NCI-H82 treated with DMSO at 0.1 percent for 48 hours (cell line): ENCODE results near the gene CRIM1.
A peak's percentile ranks its signal among the peaks of the same experiment; 100 is the strongest.
"Not testable (repeated sequence)": the region's sequence is repeated elsewhere in the genome, so short reads cannot be mapped to it uniquely, and the experiment has no call there.

Experiments used
- DNase-seq: peaks from one replicate; lab custom pipeline; 2025; ENCODE audit not compliant: unreplicated experiment; lab: John Stamatoyannopoulos, UW

Gene CRIM1

GRCh38 chr2:36351291-36351690, 4.3 kb upstream of the CRIM1 start:
- no peak for DNase-seq

- DNase-seq, result peak; percentile 45
These were observed 3.7 kb upstream of the CRIM1 start for GRCh38 chr2:36351736-36352349.

GRCh38 chr2:36352701-36353100, 2.9 kb upstream of the CRIM1 start:
- no peak for DNase-seq

- no peak for DNase-seq
These were observed 797 bp upstream of the CRIM1 start for GRCh38 chr2:36354811-36355150.

GRCh38 chr2:36355890-36356297, 316 bp downstream of the CRIM1 start:
- no peak for DNase-seq

GRCh38 chr2:36356298-36356989, 866 bp downstream of the CRIM1 start:
- DNase-seq, result no peak

GRCh38 chr2:36356990-36357846, 1.6 kb downstream of the CRIM1 start:
- DNase-seq, result peak; percentile 62

- peak; percentile 62 for DNase-seq
These were observed 2.5 kb downstream of the CRIM1 start for GRCh38 chr2:36357847-36358659.

GRCh38 chr2:36359067-36359466, 3.5 kb downstream of the CRIM1 start:
- no peak for DNase-seq

- no peak for DNase-seq
These were observed 4.5 kb downstream of the CRIM1 start for GRCh38 chr2:36360063-36360462.

- no peak for DNase-seq
These were observed 5.3 kb downstream of the CRIM1 start for GRCh38 chr2:36360834-36361233.

- DNase-seq, result no peak
These were observed 5.8 kb downstream of the CRIM1 start for GRCh38 chr2:36361396-36361795.

- no peak for DNase-seq
These were observed 6.7 kb downstream of the CRIM1 start for GRCh38 chr2:36362291-36362690.

- DNase-seq, result not testable (repeated sequence)
These were observed 7.5 kb downstream of the CRIM1 start for GRCh38 chr2:36363085-36363484.

GRCh38 chr2:36366491-36367120, 11.0 kb downstream of the CRIM1 start:
- DNase-seq, result no peak

- DNase-seq, result no peak
These were observed 11.9 kb downstream of the CRIM1 start for GRCh38 chr2:36367486-36367885.

GRCh38 chr2:36367895-36368353, 12.3 kb downstream of the CRIM1 start:
- DNase-seq, result no peak

GRCh38 chr2:36368438-36368837, 12.9 kb downstream of the CRIM1 start:
- DNase-seq, result no peak

GRCh38 chr2:36369163-36369562, 13.6 kb downstream of the CRIM1 start:
- no peak for DNase-seq

GRCh38 chr2:36369716-36370115, 14.1 kb downstream of the CRIM1 start:
- DNase-seq, result no peak

- no peak for DNase-seq
These were observed 14.7 kb downstream of the CRIM1 start for GRCh38 chr2:36370281-36370680.
